Measurements from ENCODE around the gene MZF1. TPM values are rescaled to one million over a fixed set of nuclear protein-coding genes. Genes with fewer than 3 reads are reported as not detected.
A peak's percentile ranks its signal among the peaks of the same experiment; 100 is the strongest.

Gene MZF1
- total and polyA plus RNA-seq, 9 of the 15 experiments (the other 6 are each of a cell fraction or from before 2014, with no cell fraction given), result 0.31 to 29.3 (median 11.5) TPM

DNA sequence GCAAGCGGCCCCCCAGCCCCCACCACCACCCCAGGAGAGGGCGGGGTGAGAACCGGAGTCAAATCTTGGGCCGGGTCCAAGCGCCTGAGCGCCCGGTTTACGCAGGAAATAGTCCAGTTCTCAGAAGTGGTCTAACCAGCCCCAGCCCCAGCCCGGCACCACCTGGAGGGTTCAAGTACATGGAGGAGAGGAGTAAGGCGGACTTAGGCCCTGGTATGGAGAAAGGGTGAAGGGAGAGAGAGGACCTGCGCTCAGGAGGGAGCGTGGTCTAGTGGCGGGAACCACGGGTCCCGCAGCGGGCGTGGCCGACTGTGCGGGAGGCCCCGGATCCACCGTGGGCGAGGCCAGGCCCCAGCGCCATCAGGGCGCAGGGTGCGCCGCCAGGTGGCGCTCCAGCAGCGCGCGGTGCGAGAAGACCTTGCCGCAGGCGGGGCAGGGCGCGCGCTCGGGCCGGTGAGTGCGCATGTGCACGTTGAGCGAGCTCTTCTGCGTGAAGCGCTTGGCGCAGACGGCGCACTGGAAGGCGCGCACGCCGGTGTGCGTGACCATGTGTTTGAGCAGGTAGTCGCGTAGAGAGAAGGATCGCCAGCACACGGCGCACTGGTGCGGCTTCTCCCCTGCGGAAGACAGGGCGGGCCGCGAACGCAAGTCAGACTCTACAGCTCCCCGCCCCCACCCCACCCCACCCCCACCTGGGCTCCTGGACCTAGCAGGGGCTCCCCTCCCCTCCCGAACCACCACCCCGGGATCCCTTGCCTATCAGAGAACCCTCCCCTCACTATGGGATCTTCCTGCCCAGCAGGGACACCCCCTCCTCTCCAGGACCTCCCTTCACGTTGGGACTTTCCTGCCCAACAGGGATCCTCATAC lies 59.2 kb downstream of the MZF1 start (continued):
- peak; percentile 60 for TF ChIP-seq SP1 (CRISPR knock-in tag; IDR thresholded peaks at IDR 0.05)
- TF ChIP-seq MCM7 (IDR thresholded peaks at IDR 0.05), result no peak
- peak; percentile 62 for TF ChIP-seq RNF2 (IDR thresholded peaks at IDR 0.05)
- TF ChIP-seq, protein P1, sequence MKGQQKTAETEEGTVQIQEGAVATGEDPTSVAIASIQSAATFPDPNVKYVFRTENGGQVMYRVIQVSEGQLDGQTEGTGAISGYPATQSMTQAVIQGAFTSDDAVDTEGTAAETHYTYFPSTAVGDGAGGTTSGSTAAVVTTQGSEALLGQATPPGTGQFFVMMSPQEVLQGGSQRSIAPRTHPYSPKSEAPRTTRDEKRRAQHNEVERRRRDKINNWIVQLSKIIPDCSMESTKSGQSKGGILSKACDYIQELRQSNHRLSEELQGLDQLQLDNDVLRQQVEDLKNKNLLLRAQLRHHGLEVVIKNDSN (CRISPR knock-in tag; IDR thresholded peaks at IDR 0.05), result no peak
- TF ChIP-seq, protein P2, sequence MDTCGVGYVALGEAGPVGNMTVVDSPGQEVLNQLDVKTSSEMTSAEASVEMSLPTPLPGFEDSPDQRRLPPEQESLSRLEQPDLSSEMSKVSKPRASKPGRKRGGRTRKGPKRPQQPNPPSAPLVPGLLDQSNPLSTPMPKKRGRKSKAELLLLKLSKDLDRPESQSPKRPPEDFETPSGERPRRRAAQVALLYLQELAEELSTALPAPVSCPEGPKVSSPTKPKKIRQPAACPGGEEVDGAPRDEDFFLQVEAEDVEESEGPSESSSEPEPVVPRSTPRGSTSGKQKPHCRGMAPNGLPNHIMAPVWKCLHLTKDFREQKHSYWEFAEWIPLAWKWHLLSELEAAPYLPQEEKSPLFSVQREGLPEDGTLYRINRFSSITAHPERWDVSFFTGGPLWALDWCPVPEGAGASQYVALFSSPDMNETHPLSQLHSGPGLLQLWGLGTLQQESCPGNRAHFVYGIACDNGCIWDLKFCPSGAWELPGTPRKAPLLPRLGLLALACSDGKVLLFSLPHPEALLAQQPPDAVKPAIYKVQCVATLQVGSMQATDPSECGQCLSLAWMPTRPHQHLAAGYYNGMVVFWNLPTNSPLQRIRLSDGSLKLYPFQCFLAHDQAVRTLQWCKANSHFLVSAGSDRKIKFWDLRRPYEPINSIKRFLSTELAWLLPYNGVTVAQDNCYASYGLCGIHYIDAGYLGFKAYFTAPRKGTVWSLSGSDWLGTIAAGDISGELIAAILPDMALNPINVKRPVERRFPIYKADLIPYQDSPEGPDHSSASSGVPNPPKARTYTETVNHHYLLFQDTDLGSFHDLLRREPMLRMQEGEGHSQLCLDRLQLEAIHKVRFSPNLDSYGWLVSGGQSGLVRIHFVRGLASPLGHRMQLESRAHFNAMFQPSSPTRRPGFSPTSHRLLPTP (IDR thresholded peaks at IDR 0.05; ENCODE audit: borderline replicate concordance, extremely low read depth, insufficient read length), result no peak
- TF ChIP-seq BHLHE40 (IDR thresholded peaks at IDR 0.05; ENCODE audit: low read length), result peak; percentile 52; the same call in 1 of the 2 replicates
- TF ChIP-seq, protein P3, sequence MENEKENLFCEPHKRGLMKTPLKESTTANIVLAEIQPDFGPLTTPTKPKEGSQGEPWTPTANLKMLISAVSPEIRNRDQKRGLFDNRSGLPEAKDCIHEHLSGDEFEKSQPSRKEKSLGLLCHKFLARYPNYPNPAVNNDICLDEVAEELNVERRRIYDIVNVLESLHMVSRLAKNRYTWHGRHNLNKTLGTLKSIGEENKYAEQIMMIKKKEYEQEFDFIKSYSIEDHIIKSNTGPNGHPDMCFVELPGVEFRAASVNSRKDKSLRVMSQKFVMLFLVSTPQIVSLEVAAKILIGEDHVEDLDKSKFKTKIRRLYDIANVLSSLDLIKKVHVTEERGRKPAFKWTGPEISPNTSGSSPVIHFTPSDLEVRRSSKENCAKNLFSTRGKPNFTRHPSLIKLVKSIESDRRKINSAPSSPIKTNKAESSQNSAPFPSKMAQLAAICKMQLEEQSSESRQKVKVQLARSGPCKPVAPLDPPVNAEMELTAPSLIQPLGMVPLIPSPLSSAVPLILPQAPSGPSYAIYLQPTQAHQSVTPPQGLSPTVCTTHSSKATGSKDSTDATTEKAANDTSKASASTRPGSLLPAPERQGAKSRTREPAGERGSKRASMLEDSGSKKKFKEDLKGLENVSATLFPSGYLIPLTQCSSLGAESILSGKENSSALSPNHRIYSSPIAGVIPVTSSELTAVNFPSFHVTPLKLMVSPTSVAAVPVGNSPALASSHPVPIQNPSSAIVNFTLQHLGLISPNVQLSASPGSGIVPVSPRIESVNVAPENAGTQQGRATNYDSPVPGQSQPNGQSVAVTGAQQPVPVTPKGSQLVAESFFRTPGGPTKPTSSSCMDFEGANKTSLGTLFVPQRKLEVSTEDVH (IDR thresholded peaks at IDR 0.05; ENCODE audit: low read depth, partially characterized antibody), result peak; percentile 78
- peak; percentile 73; the same call in 1 of the 2 replicates for TF ChIP-seq HNRNPL (IDR thresholded peaks at IDR 0.05; ENCODE audit: low read depth, low read length)
- TF ChIP-seq, protein P4, sequence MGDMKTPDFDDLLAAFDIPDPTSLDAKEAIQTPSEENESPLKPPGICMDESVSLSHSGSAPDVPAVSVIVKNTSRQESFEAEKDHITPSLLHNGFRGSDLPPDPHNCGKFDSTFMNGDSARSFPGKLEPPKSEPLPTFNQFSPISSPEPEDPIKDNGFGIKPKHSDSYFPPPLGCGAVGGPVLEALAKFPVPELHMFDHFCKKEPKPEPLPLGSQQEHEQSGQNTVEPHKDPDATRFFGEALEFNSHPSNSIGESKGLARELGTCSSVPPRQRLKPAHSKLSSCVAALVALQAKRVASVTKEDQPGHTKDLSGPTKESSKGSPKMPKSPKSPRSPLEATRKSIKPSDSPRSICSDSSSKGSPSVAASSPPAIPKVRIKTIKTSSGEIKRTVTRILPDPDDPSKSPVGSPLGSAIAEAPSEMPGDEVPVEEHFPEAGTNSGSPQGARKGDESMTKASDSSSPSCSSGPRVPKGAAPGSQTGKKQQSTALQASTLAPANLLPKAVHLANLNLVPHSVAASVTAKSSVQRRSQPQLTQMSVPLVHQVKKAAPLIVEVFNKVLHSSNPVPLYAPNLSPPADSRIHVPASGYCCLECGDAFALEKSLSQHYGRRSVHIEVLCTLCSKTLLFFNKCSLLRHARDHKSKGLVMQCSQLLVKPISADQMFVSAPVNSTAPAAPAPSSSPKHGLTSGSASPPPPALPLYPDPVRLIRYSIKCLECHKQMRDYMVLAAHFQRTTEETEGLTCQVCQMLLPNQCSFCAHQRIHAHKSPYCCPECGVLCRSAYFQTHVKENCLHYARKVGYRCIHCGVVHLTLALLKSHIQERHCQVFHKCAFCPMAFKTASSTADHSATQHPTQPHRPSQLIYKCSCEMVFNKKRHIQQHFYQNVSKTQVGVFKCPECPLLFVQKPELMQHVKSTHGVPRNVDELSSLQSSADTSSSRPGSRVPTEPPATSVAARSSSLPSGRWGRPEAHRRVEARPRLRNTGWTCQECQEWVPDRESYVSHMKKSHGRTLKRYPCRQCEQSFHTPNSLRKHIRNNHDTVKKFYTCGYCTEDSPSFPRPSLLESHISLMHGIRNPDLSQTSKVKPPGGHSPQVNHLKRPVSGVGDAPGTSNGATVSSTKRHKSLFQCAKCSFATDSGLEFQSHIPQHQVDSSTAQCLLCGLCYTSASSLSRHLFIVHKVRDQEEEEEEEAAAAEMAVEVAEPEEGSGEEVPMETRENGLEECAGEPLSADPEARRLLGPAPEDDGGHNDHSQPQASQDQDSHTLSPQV (IDR thresholded peaks at IDR 0.05), result peak; percentile 84
- TF ChIP-seq BACH1 (tag; IDR thresholded peaks at IDR 0.05), result no peak
- TF ChIP-seq, protein P5, sequence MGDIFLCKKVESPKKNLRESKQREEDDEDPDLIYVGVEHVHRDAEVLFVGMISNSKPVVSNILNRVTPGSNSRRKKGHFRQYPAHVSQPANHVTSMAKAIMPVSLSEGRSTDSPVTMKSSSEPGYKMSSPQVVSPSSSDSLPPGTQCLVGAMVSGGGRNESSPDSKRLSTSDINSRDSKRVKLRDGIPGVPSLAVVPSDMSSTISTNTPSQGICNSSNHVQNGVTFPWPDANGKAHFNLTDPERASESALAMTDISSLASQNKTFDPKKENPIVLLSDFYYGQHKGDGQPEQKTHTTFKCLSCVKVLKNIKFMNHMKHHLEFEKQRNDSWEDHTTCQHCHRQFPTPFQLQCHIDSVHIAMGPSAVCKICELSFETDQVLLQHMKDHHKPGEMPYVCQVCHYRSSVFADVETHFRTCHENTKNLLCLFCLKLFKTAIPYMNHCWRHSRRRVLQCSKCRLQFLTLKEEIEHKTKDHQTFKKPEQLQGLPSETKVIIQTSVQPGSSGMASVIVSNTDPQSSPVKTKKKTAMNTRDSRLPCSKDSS (IDR thresholded peaks at IDR 0.05; ENCODE audit: low read depth, partially characterized antibody), result no peak
- TF ChIP-seq GATAD2B (IDR thresholded peaks at IDR 0.05; ENCODE audit: borderline replicate concordance), result peak; percentile 77
- TF ChIP-seq ERF (CRISPR knock-in tag; IDR thresholded peaks at IDR 0.05), result peak; percentile 65; the same call in 1 of the 2 replicates
- peak; percentile 81 for TF ChIP-seq NFIC (IDR thresholded peaks at IDR 0.05)

Data from K562 (cell line).